ENCODE data around the gene TAOK3.

TAOK3 gene

GRCh38 chr12:118336123-118336522 is 36.6 kb downstream of the TAOK3 start:
- no peak overlapping the region for H2AFZ ChIP-seq (ENCODE audit: low read depth, low read length, severe bottlenecking)
- no peaks in the 10 kb centered on the region for H3F3A ChIP-seq (ENCODE audit: insufficient read depth)
- no peaks in the 10 kb centered on the region for H3K9me3 ChIP-seq (ENCODE audit: insufficient read depth, low read length)
- no peaks in the 10 kb centered on the region for H3K9me2 ChIP-seq (replicated peaks; ENCODE audit: insufficient read depth, low read length)
- H3K9ac ChIP-seq (ENCODE audit: low read length), result no peak overlapping the region
- H4K20me1 ChIP-seq (ENCODE audit: low read depth, low read length), result peaks cover 8% of the 10 kb centered on the region; the same call in 1 of the 2 replicates
- no peaks in the 10 kb centered on the region for H3K27me3 ChIP-seq (ENCODE audit: low read length)
- H3K36me3 ChIP-seq (ENCODE audit: low read length), result no peaks in the 10 kb centered on the region
- peaks cover 87% of the 10 kb centered on the region for H3K79me2 ChIP-seq (ENCODE audit: insufficient read depth, low read length)
- no peak overlapping the region for H3K27ac ChIP-seq (ENCODE audit: low read depth, low read length)
- H3K4me3 ChIP-seq (ENCODE audit: insufficient read depth, low read length, poor library complexity, severe bottlenecking), result no peak overlapping the region
- no peak overlapping the region for H3K4me2 ChIP-seq (ENCODE audit: low read depth, low read length, poor library complexity, severe bottlenecking)
- no peak for TF ChIP-seq CTCF (IDR thresholded peaks at IDR 0.05; ENCODE audit: insufficient read depth, low read length, poor library complexity, severe bottlenecking)
- no peak for TF ChIP-seq EZH2phosphoT487 (conservative IDR thresholded peaks at IDR 0.05; ENCODE audit: low read length)

- no peak for TF ChIP-seq CTCF (IDR thresholded peaks at IDR 0.05; ENCODE audit: insufficient read depth, low read length, poor library complexity, severe bottlenecking)
- no peak for TF ChIP-seq EZH2phosphoT487 (conservative IDR thresholded peaks at IDR 0.05; ENCODE audit: low read length)
- Histone ChIP-seq H3K9ac (ENCODE audit: low read length) (no peak overlapping the region), H3K9me3 (ENCODE audit: insufficient read depth, low read length) (no peaks in the 10 kb centered on the region), H3K4me2 (ENCODE audit: low read depth, low read length, poor library complexity, severe bottlenecking) (no peak overlapping the region), H3K27ac (ENCODE audit: low read depth, low read length) (no peak overlapping the region), H3K36me3 (ENCODE audit: low read length) (no peaks in the 10 kb centered on the region), H3F3A (ENCODE audit: insufficient read depth) (no peaks in the 10 kb centered on the region; the same call in 1 of the 2 replicates), H3K9me2 (replicated peaks; ENCODE audit: insufficient read depth, low read length) (no peaks in the 10 kb centered on the region), H3K27me3 (ENCODE audit: low read length) (no peaks in the 10 kb centered on the region), H3K4me3 (ENCODE audit: insufficient read depth, low read length, poor library complexity, severe bottlenecking) (no peak overlapping the region), H2AFZ (ENCODE audit: low read depth, low read length, severe bottlenecking) (no peak overlapping the region), H3K79me2 (ENCODE audit: insufficient read depth, low read length) (peaks cover 85% of the 10 kb centered on the region), H4K20me1 (ENCODE audit: low read depth, low read length) (peaks cover 6% of the 10 kb centered on the region; the same call in 1 of the 2 replicates)
Observed at GRCh38 chr12:118334939-118335567, 37.7 kb downstream of the TAOK3 start.

GRCh38 chr12:118334241-118334640 is 38.5 kb downstream of the TAOK3 start:
- no peaks in the 10 kb centered on the region for H3K36me3 ChIP-seq (ENCODE audit: low read length)
- peaks cover 86% of the 10 kb centered on the region for H3K79me2 ChIP-seq (ENCODE audit: insufficient read depth, low read length)
- no peak overlapping the region for H2AFZ ChIP-seq (ENCODE audit: low read depth, low read length, severe bottlenecking)
- H3F3A ChIP-seq (ENCODE audit: insufficient read depth), result no peaks in the 10 kb centered on the region; the same call in 1 of the 2 replicates
- H4K20me1 ChIP-seq (ENCODE audit: low read depth, low read length), result peaks cover 3% of the 10 kb centered on the region; the same call in 1 of the 2 replicates
- H3K9ac ChIP-seq (ENCODE audit: low read length), result no peak overlapping the region
- no peak overlapping the region for H3K27ac ChIP-seq (ENCODE audit: low read depth, low read length)
- H3K4me3 ChIP-seq (ENCODE audit: insufficient read depth, low read length, poor library complexity, severe bottlenecking), result no peak overlapping the region
- H3K27me3 ChIP-seq (ENCODE audit: low read length), result no peaks in the 10 kb centered on the region
- no peak for TF ChIP-seq EZH2phosphoT487 (conservative IDR thresholded peaks at IDR 0.05; ENCODE audit: low read length)
- no peak for TF ChIP-seq CTCF (IDR thresholded peaks at IDR 0.05; ENCODE audit: insufficient read depth, low read length, poor library complexity, severe bottlenecking)
- H3K4me2 ChIP-seq (ENCODE audit: low read depth, low read length, poor library complexity, severe bottlenecking), result no peak overlapping the region
- no peaks in the 10 kb centered on the region for H3K9me2 ChIP-seq (replicated peaks; ENCODE audit: insufficient read depth, low read length)
- H3K9me3 ChIP-seq (ENCODE audit: insufficient read depth, low read length), result no peaks in the 10 kb centered on the region

All from SU-DHL-6 (cell line).